H9 (cell line): Measurements from ENCODE around the gene EFL1. TPM values are rescaled to one million over a fixed set of nuclear protein-coding genes. Genes with fewer than 3 reads are reported as not detected.

Source experiments
- DNase-seq: peaks from one replicate; pipeline ENCODE4 v3.0.0-alpha.2; 2017
- H2AFZ ChIP-seq: one replicate; pipeline ENCODE4 v1.6.1; 2013; ENCODE audit warnings: mild to moderate bottlenecking, low read length, control low read depth, moderate library complexity
- H2AK5ac ChIP-seq: 2 replicates; pipeline ENCODE4 v1.6.1; 2013; ENCODE audit warnings: low read length, control low read depth, mixed read lengths; ENCODE audit not compliant: insufficient read length
- H2BK120ac ChIP-seq: one replicate; pipeline ENCODE4 v1.6.1; 2013; ENCODE audit warnings: low read depth, mild to moderate bottlenecking, low read length, control low read depth, inconsistent platforms; ENCODE audit not compliant: poor library complexity, severe bottlenecking
- H2BK12ac ChIP-seq: 2 replicates; pipeline ENCODE4 v1.6.1; 2013; ENCODE audit warnings: low read length, control low read depth, mixed read lengths, low read depth; ENCODE audit not compliant: insufficient read length
- H2BK15ac ChIP-seq: 2 replicates; pipeline ENCODE4 v1.6.1; 2013; ENCODE audit warnings: low read depth, low read length, control low read depth
- H2BK20ac ChIP-seq: one replicate; pipeline ENCODE4 v1.6.1; 2013; ENCODE audit warnings: low read depth, mild to moderate bottlenecking, low read length, control low read depth, inconsistent platforms; ENCODE audit not compliant: poor library complexity, severe bottlenecking
- H2BK5ac ChIP-seq: 2 replicates; pipeline ENCODE4 v1.6.1; 2013; ENCODE audit warnings: low read length, control low read depth, mixed read lengths; ENCODE audit not compliant: insufficient read length
- H3K14ac ChIP-seq: 2 replicates; pipeline ENCODE4 v1.6.1; 2013; ENCODE audit warnings: low read length, control low read depth; ENCODE audit not compliant: insufficient read depth
- H3K18ac ChIP-seq: 2 replicates; pipeline ENCODE4 v1.6.1; 2013; ENCODE audit warnings: low read depth, mild to moderate bottlenecking, mixed read lengths, low read length, control low read depth; ENCODE audit not compliant: insufficient read length
- H3K23ac ChIP-seq: 2 replicates; pipeline ENCODE4 v1.6.1; 2013; ENCODE audit warnings: low read length, control low read depth, mixed read lengths, low read depth; ENCODE audit not compliant: insufficient read length
- H3K23me2 ChIP-seq: 2 replicates; pipeline ENCODE4 v1.6.1; 2013; ENCODE audit warnings: low read depth, mild to moderate bottlenecking, mixed read lengths, low read length, control low read depth; ENCODE audit not compliant: insufficient read length, poor library complexity, severe bottlenecking
- H3K27ac ChIP-seq: 2 replicates; pipeline ENCODE4 v1.5.1; 2013; ENCODE audit warnings: low read length, control low read depth, mixed read lengths, low read depth; ENCODE audit not compliant: insufficient read length
- H3K27me3 ChIP-seq: 2 replicates; pipeline ENCODE4 v1.6.1; 2013; ENCODE audit warnings: low read length, control low read depth, inconsistent platforms; ENCODE audit not compliant: insufficient read depth
- H3K4ac ChIP-seq: 2 replicates; pipeline ENCODE4 v1.6.1; 2013; ENCODE audit warnings: low read depth, mild to moderate bottlenecking, control low read depth, inconsistent platforms, low read length, moderate library complexity
- H3K4me1 ChIP-seq: 2 replicates; pipeline ENCODE4 v1.6.1; 2013; ENCODE audit warnings: low read length, control low read depth, inconsistent platforms; ENCODE audit not compliant: insufficient read depth
- H3K4me2 ChIP-seq: 2 replicates; pipeline ENCODE4 v1.6.1; 2013; ENCODE audit warnings: low read length, control low read depth, mixed read lengths; ENCODE audit not compliant: insufficient read length, insufficient read depth
- H3K56ac ChIP-seq: 2 replicates; pipeline ENCODE4 v1.6.1; 2013; ENCODE audit warnings: low read depth, mild to moderate bottlenecking, mixed read lengths, low read length, control low read depth; ENCODE audit not compliant: insufficient read length
- H3K79me1 ChIP-seq: 2 replicates; pipeline ENCODE4 v1.6.1; 2013; ENCODE audit warnings: low read depth, mild to moderate bottlenecking, moderate library complexity, low read length, control low read depth, inconsistent platforms; ENCODE audit not compliant: insufficient read depth, poor library complexity, severe bottlenecking
- H3K79me2 ChIP-seq: 2 replicates; pipeline ENCODE4 v1.6.1; 2013; ENCODE audit warnings: low read length, control low read depth, inconsistent platforms; ENCODE audit not compliant: insufficient read depth
- H3K9ac ChIP-seq: 2 replicates; pipeline ENCODE4 v1.6.1; 2013; ENCODE audit warnings: low read length, control low read depth, mixed read lengths; ENCODE audit not compliant: insufficient read length; ENCODE audit errors: extremely low read depth
- H3K9me3 ChIP-seq: one replicate; pipeline ENCODE4 v1.6.1; 2013; ENCODE audit warnings: low read depth, low read length, inconsistent platforms; ENCODE audit not compliant: control insufficient read depth
- H3T11ph ChIP-seq: one replicate; pipeline ENCODE4 v1.6.1; 2013; ENCODE audit warnings: mild to moderate bottlenecking, low read length, control low read depth, inconsistent platforms
- H4K20me1 ChIP-seq: one replicate; pipeline ENCODE4 v1.6.1; 2013; ENCODE audit not compliant: control insufficient read depth, insufficient read length, insufficient read depth
- H4K5ac ChIP-seq: 2 replicates; pipeline ENCODE4 v1.6.1; 2013; ENCODE audit warnings: low read depth, mild to moderate bottlenecking, mixed read lengths, low read length, control low read depth; ENCODE audit not compliant: insufficient read length
- H4K8ac ChIP-seq: replicated peaks from 2 replicates; pipeline ENCODE4 v1.6.1; 2013; ENCODE audit warnings: low read length, control low read depth, mixed read lengths, low read depth; ENCODE audit not compliant: insufficient read length
- H4K91ac ChIP-seq: 2 replicates; pipeline ENCODE4 v1.6.1; 2013; ENCODE audit warnings: low read depth, mild to moderate bottlenecking, moderate library complexity, mixed read lengths, low read length, control low read depth; ENCODE audit not compliant: insufficient read length
- H3K27ac Mint-ChIP-seq, 3 experiments: 2 replicates in 2 of 3; 3 replicates in 1 of 3; pipeline ENCODE4 v1.8.0; 2020 to 2021; ENCODE audit warnings: mixed read lengths in 3 of 3, mild to moderate bottlenecking in 1 of 3, moderate library complexity in 1 of 3
- H3K27me3 Mint-ChIP-seq: 2 replicates; pipeline ENCODE4 v1.8.0; 2021; ENCODE audit warnings: low read depth, mild to moderate bottlenecking, moderate library complexity, mixed read lengths
- H3K36me3 Mint-ChIP-seq, 3 experiments: 2 replicates in 2 of 3; 3 replicates in 1 of 3; pipeline ENCODE4 v1.8.0; 2020 to 2021; ENCODE audit warnings: low read depth in 3 of 3, mixed read lengths in 3 of 3; ENCODE audit not compliant: insufficient read depth in 1 of 3
- H3K4me1 Mint-ChIP-seq, 2 experiments: 2 replicates each; pipeline ENCODE4 v1.8.0; 2020; ENCODE audit warnings: mixed read lengths in 2 of 2
- H3K4me3 Mint-ChIP-seq, 2 experiments: 2 replicates in 1 of 2; 3 replicates in 1 of 2; pipeline ENCODE4 v1.8.0; 2020 to 2021; ENCODE audit warnings: mild to moderate bottlenecking in 2 of 2, mixed read lengths in 2 of 2, moderate library complexity in 1 of 2
- H3K9me3 Mint-ChIP-seq, 2 experiments: 2 replicates in 1 of 2; 3 replicates in 1 of 2; pipeline ENCODE4 v1.8.0; 2020; ENCODE audit warnings: mild to moderate bottlenecking in 2 of 2, mixed read lengths in 2 of 2, moderate library complexity in 1 of 2
- CTCF ChIP-seq: fragments of 200-600 bp; sonication (generic); conservative IDR thresholded peaks from 3 replicates; pipeline ENCODE4 v1.8.0; 2021; ENCODE audit warnings: antibody characterized with exemption, mild to moderate bottlenecking
- WGBS: extraction: QIAGEN DNeasy Blood & Tissue Kit; methylation state at CpG from one replicate; pipeline ENCODE4 v1.1.7; 2013; ENCODE audit warnings: missing lambda C conversion rate, low lambda C conversion rate, mixed read lengths; ENCODE audit not compliant: insufficient read length; ENCODE audit errors: extremely low coverage; 5-methylcytosine and 5-hydroxymethylcytosine counted together
- total RNA-seq: library from RNA; stranded (reverse); gene quantifications from 2 replicates; pipeline ENCODE4 v1.2.1, GENCODE V29; 2021

Gene EFL1
- total RNA-seq, 1 experiment from 2014 or later: 29.4 TPM

GRCh38 chr15:82183121-82184031 lies 79.2 kb downstream of the EFL1 start:
- WGBS: no CpG with 5 or more reads among the region's 2 CpGs

More at GRCh38 chr15:82183121-82184031, 79.2 kb downstream of the EFL1 start:
- H3K9ac ChIP-seq: no peak overlapping the region
- no peak overlapping the region for H2BK20ac ChIP-seq
- H2BK15ac ChIP-seq: no peak overlapping the region
- H2BK12ac ChIP-seq: no peak overlapping the region
- H3K56ac ChIP-seq: no peak overlapping the region
- no peak overlapping the region for H2BK5ac ChIP-seq
- no peak overlapping the region for H2AFZ ChIP-seq
- no peaks in the 10 kb centered on the region for H3K27me3 ChIP-seq
- no peaks in the 10 kb centered on the region for H3K79me2 ChIP-seq
- no peak for TF ChIP-seq CTCF
- Mint-ChIP-seq H3K27me3 (no peaks in the 10 kb centered on the region), H3K27ac (no peak overlapping the region), H3K4me1 (peaks cover 2 to 5% of the 10 kb centered on the region in 2 experiments; a peak in 3 of 4 replicates), H3K9me3 (no peaks in the 10 kb centered on the region), H3K4me3 (no peak overlapping the region), H3K36me3 (no peaks in the 10 kb centered on the region)
- H4K91ac ChIP-seq: no peak overlapping the region
- no peaks in the 10 kb centered on the region for H3K4me1 ChIP-seq
- H3K79me1 ChIP-seq: no peaks in the 10 kb centered on the region
- no peaks in the 10 kb centered on the region for H3K23me2 ChIP-seq
- no peak for DNase-seq
- H2AK5ac ChIP-seq: no peak overlapping the region
- H3K4me2 ChIP-seq: no peak overlapping the region
- no peak overlapping the region for H3K18ac ChIP-seq
- no peak overlapping the region for H2BK120ac ChIP-seq
- H4K20me1 ChIP-seq: no peaks in the 10 kb centered on the region
- no peaks in the 10 kb centered on the region for H3K9me3 ChIP-seq
- H3K14ac ChIP-seq: no peak overlapping the region
- no peak overlapping the region for H3T11ph ChIP-seq
- H4K5ac ChIP-seq: no peak overlapping the region
- no peak overlapping the region for H4K8ac ChIP-seq
- H3K4ac ChIP-seq: no peak overlapping the region
- H3K27ac ChIP-seq: no peak overlapping the region
- H3K23ac ChIP-seq: no peak overlapping the region
